Type B pancreatic cell (in vitro differentiated cells): ENCODE measurements around the gene LZTFL1. TPM values are rescaled to one million over a fixed set of nuclear protein-coding genes. Genes with fewer than 3 reads are reported as not detected.

Experiments
- DNase-seq: peaks from one replicate; pipeline ENCODE4 v3.0.0; 2021; ENCODE audit warnings: mixed read lengths; ENCODE audit not compliant: unreplicated experiment; ENCODE audit errors: extremely low spot score
- H3K27ac Mint-ChIP-seq: 2 replicates; pipeline ENCODE4 v1.8.0; 2021; ENCODE audit warnings: mild to moderate bottlenecking, mixed read lengths
- H3K27me3 Mint-ChIP-seq: 2 replicates; pipeline ENCODE4 v1.8.0; 2021; ENCODE audit warnings: mixed read lengths
- H3K36me3 Mint-ChIP-seq: 2 replicates; pipeline ENCODE4 v1.8.0; 2021; ENCODE audit warnings: mixed read lengths
- H3K4me1 Mint-ChIP-seq: one replicate; pipeline ENCODE4 v1.8.0; 2021; ENCODE audit warnings: mixed read lengths; ENCODE audit not compliant: unreplicated experiment
- H3K4me3 Mint-ChIP-seq: 2 replicates; pipeline ENCODE4 v1.8.0; 2021; ENCODE audit warnings: mild to moderate bottlenecking, mixed read lengths
- H3K9me3 Mint-ChIP-seq: 2 replicates; pipeline ENCODE4 v1.8.0; 2021; ENCODE audit warnings: mixed read lengths
- total RNA-seq: library from RNA; stranded (reverse); gene quantifications from 2 replicates; pipeline ENCODE4 v1.2.1, GENCODE V29; 2021; ENCODE audit warnings: low replicate concordance
- TF ChIP-seq, protein P1 (sequence below): fragments of 200-600 bp; sonication (generic); conservative IDR thresholded peaks from 2 replicates; pipeline ENCODE4 v1.5.0; 2021; ENCODE audit warnings: antibody characterized with exemption, mild to moderate bottlenecking

The LZTFL1 gene
- total RNA-seq, 1 donor from 2014 or later = 36.0 TPM

DNA sequence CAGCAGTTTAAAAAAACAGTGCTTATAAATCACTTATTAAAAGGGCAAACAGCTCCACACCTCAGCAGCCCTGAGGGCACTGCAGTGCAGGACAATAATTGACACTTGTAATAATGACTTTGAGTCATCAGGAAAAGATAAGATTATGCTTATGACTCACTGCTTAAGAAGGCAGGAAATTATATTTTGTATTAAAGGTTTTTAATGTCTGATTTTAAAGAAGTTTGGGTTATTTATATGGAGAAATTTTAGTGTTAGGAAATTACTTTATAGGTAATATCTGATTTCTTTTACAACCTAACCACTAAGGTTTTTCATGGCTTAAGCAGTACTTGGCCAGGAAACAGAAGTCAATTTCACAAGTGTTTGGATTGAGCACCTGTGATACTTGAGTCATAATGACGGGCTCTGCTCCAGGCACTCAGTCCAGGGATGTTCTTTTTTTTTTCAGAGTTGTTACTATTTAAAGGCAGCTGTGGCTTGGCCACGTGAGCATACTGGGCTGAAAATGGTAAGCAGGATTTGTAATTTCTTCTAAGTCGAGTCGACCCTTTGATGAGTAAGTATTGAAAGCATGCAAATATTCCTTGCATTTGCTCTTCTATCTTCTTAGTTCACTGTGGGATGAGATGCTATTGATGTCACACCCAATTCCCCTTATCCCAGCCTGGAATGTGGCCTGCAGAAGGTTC lies 23.9 kb downstream of the LZTFL1 start:
- H3K4me1 Mint-ChIP-seq = no peaks in the 10 kb centered on the region
- TF ChIP-seq, protein P1, sequence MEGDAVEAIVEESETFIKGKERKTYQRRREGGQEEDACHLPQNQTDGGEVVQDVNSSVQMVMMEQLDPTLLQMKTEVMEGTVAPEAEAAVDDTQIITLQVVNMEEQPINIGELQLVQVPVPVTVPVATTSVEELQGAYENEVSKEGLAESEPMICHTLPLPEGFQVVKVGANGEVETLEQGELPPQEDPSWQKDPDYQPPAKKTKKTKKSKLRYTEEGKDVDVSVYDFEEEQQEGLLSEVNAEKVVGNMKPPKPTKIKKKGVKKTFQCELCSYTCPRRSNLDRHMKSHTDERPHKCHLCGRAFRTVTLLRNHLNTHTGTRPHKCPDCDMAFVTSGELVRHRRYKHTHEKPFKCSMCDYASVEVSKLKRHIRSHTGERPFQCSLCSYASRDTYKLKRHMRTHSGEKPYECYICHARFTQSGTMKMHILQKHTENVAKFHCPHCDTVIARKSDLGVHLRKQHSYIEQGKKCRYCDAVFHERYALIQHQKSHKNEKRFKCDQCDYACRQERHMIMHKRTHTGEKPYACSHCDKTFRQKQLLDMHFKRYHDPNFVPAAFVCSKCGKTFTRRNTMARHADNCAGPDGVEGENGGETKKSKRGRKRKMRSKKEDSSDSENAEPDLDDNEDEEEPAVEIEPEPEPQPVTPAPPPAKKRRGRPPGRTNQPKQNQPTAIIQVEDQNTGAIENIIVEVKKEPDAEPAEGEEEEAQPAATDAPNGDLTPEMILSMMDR = no peak
- DNase-seq = no peak
- peak overlapping the region; percentile 54 for H3K27ac Mint-ChIP-seq
- H3K4me3 Mint-ChIP-seq = no peak overlapping the region
- peaks cover 4% of the 10 kb centered on the region for H3K9me3 Mint-ChIP-seq
- peaks cover 32% of the 10 kb centered on the region for H3K36me3 Mint-ChIP-seq
- H3K27me3 Mint-ChIP-seq = no peaks in the 10 kb centered on the region

DNA sequence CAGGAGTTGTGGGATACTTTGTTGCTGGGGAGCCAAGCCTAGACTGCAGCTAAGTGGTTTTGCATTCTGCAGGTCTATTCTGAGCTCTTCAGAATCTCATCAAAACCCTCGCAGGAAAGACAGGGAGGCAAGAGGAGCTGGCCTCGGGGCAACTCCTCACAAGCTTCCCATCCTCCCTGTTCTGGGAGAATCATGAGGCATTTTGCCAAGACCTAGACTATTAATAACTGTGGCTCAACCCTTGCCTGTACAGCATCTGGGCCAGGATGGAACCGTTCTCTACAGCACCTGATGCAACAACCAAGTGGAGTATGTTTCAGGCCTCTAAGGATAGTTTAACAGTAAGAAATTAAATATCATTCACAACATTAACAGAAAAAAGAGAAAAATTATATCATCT lies 25.4 kb downstream of the LZTFL1 start:
- Mint-ChIP-seq H3K9me3 (peaks cover 4% of the 10 kb centered on the region), H3K36me3 (peaks cover 26% of the 10 kb centered on the region), H3K27me3 (no peaks in the 10 kb centered on the region), H3K27ac (no peak overlapping the region), H3K4me1 (no peaks in the 10 kb centered on the region), H3K4me3 (no peak overlapping the region)
- TF ChIP-seq, protein P1 = no peak
- DNase-seq = no peak

DNA sequence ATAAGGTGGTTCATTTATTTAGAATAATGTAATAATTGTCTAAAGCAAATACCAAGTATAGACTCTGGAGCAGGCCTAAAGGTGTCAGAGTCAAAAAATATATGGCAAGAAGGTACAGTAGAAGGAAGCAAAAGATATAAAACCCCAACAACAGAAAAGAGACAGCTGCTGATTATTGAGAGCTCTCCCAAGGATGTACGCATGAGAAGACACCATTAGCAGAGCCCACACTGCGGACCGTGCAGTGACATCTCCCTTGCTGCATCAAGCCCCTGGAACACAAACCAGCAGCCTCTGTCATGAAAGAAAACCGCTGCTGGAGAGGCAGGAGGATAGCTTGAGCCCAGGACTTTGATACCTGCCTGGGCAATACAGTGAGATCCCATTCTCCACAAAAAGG lies 27.6 kb downstream of the LZTFL1 start:
- Mint-ChIP-seq H3K9me3 (peaks cover 4% of the 10 kb centered on the region), H3K4me1 (no peaks in the 10 kb centered on the region), H3K27ac (no peak overlapping the region), H3K27me3 (no peaks in the 10 kb centered on the region), H3K4me3 (no peak overlapping the region), H3K36me3 (peaks cover 12% of the 10 kb centered on the region)
- TF ChIP-seq, protein P1 = no peak
- DNase-seq = no peak

DNA sequence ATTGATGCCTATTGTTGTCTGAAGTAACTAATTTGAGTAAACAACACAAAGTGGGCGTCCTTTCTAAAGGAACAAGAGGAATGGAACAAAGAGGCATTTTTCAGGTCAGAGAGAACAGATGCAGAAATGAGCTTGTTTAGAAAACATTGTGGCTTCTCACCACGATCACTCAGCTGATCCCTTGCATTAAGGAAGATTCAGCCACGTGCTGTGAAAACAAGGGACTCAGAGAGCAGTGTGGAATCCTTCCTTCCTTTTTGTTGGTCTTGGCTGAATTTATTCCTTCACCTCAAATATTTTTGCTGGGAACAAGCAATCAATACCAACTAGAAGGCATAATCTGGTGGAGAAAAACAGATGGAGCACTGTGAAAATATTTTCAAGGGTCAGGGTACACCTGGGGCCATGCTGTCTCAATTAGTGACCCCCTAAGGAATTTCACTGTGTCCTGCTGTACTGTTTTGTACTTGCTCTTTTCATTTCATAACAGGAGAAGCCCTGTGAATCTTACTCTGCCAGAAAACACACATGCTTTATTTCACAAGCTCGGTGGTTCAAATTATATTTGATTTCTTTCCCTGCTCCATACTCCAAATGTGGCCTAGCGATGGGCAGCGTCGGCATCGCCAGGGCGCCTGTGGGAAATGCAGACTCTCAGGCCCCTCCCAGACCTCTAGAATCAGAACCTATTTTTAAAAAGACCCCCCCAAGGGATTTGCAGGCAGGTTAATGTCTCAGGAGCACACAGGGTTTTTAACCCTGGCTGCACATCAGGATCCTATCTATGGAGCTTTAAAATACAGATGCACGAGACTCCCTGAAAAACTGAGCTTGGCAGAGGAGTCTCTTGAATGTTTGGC lies 34.0 kb downstream of the LZTFL1 start:
- H3K9me3 Mint-ChIP-seq = no peaks in the 10 kb centered on the region
- no peak overlapping the region for H3K27ac Mint-ChIP-seq

DNA sequence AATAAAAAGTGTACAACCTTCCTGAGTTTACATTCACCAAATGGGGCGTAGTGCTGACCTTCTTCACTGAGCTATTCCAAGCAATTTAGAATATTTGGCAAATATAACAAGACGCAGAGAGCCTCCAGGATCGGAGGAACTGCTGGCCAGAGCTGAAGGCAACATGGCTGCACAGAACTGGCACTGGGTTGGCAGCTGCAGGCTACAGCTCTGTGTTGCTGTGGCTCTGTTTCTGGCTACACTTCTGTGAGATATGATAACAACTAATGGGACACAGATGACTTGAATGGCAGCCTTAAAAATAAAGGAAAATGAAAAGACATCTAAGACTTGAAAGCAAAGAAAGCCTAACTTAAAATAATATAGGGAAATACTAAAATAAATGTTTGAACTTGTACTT lies 34.8 kb downstream of the LZTFL1 start:
- no peaks in the 10 kb centered on the region for H3K9me3 Mint-ChIP-seq
- no peak overlapping the region for H3K27ac Mint-ChIP-seq
- H3K4me3 Mint-ChIP-seq = no peak overlapping the region
- H3K36me3 Mint-ChIP-seq = peaks cover 10% of the 10 kb centered on the region
- peaks cover 4% of the 10 kb centered on the region for H3K27me3 Mint-ChIP-seq
- peaks cover 8% of the 10 kb centered on the region for H3K4me1 Mint-ChIP-seq
- TF ChIP-seq, protein P1 = no peak
- DNase-seq = no peak

More for the DNA sequence above, 34.0 kb downstream of the LZTFL1 start:
- Mint-ChIP-seq H3K27me3 (peaks cover 4% of the 10 kb centered on the region), H3K4me3 (no peak overlapping the region), H3K36me3 (peaks cover 10% of the 10 kb centered on the region), H3K4me1 (peaks cover 8% of the 10 kb centered on the region)
- TF ChIP-seq, protein P1 = no peak
- DNase-seq = no peak
